ENCODE results near the gene ZNF837. TPM values are rescaled to one million over a fixed set of nuclear protein-coding genes. Genes with fewer than 3 reads are reported as not detected.

The ZNF837 gene
- total and polyA plus RNA-seq, 2 of the 4 experiments (the other 2 are of a cell fraction) = 0.54 to 1.2 TPM

DNA sequence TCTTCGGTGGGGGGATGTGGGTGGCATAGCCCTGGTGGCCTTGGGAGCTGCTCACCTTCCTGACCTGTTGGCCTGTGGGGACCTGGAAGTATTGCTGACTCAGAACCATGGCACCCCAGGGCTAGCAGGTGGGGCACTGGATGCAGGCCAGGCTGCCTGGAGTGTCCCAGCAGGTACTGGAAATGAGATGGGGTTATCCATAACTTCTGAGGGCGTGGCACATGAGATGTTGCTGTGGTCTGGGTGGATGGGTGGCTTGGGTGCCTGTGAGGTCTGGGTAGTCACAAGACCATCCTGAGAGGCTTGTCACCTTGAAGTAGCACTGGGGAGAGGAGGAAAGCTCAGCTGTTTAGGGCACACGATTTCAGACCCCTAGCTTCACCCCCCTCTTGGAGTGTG lies 14.0 kb upstream of the ZNF837 start:
- H2AFZ ChIP-seq (replicated peaks; ENCODE audit: low read length, poor library complexity) = peak overlapping the region; percentile 41
- no peak overlapping the region for H2AK9ac ChIP-seq (replicated peaks; ENCODE audit: low read depth, low read length, poor library complexity)
- H4K8ac ChIP-seq (ENCODE audit: low read depth in 2 of 2, low read length in 2 of 2) = no peak overlapping the region
- no peak overlapping the region for H4K91ac ChIP-seq (ENCODE audit: insufficient read depth, low read depth, low read length)
- in situ Hi-C loops (cut with MboI; ENCODE audit: low sequenced_read_pairs) (no loop called here), intact Hi-C loops (cut with micrococcal nuclease) (no loop called here), dilution Hi-C loops (cut with HindIII; ENCODE audit: low sequenced_read_pairs, unreplicated experiment) (no loop called here)
- DNase-seq (no peak), ATAC-seq (ENCODE audit: low read depth) (no peak)
- ChIA-PET CTCF (no interaction called here), POLR2A (ENCODE audit: unreplicated experiment) (no interaction called here)
- H4K5ac ChIP-seq (ENCODE audit: low read depth, low read length) = no peak overlapping the region
- no peak overlapping the region for H2BK20ac ChIP-seq (ENCODE audit: low read depth, low read length)
- no peak overlapping the region for H2BK120ac ChIP-seq (ENCODE audit: low read depth, low read length)
- H3K4me1 ChIP-seq (ENCODE audit: control insufficient read depth, insufficient read depth, low read length) = no peaks in the 10 kb centered on the region
- no peak overlapping the region for H3K4ac ChIP-seq (ENCODE audit: low read depth, low read length)
- peaks cover 42% of the 10 kb centered on the region for H4K20me1 ChIP-seq (ENCODE audit: insufficient read depth, low read length)
- no peak overlapping the region for H3K4me3 ChIP-seq (ENCODE audit: insufficient read depth, low read depth, low read length)
- peaks cover 9 to 40% of the 10 kb centered on the region in 2 experiments for H3K79me1 ChIP-seq (ENCODE audit: low read depth in 1 of 2, low read length in 2 of 2)
- peaks cover 26% of the 10 kb centered on the region for H3K36me3 ChIP-seq (ENCODE audit: control insufficient read depth, insufficient read depth, low read length)
- no peak overlapping the region for H3K27ac ChIP-seq (ENCODE audit: insufficient read depth, low read length)
- no peak overlapping the region for H2BK5ac ChIP-seq (ENCODE audit: low read depth, low read length, poor library complexity, severe bottlenecking)
- H3K56ac ChIP-seq (ENCODE audit: extremely low read depth, insufficient read depth, low read length) = no peak overlapping the region
- H3K9me1 ChIP-seq (ENCODE audit: insufficient read depth, low read length) = no peaks in the 10 kb centered on the region
- H2BK15ac ChIP-seq (ENCODE audit: low read depth, low read length) = no peak overlapping the region
- TF ChIP-seq RFX5 (IDR thresholded peaks at IDR 0.05; ENCODE audit: low read depth, low read length) (no peak), MXI1 (IDR thresholded peaks at IDR 0.05; ENCODE audit: borderline replicate concordance, low read depth, low read length) (no peak), FOS (IDR thresholded peaks at IDR 0.05; ENCODE audit: low read depth, low read length) (no peak), SMC3 (IDR thresholded peaks at IDR 0.05; ENCODE audit: low read depth, low read length) (no peak), NFE2L2 (IDR thresholded peaks at IDR 0.05; ENCODE audit: low read depth, low read length) (no peak), RAD21 (IDR thresholded peaks at IDR 0.05; ENCODE audit: low read length) (no peak), MAFK (IDR thresholded peaks at IDR 0.05; ENCODE audit: low read depth, low read length) (no peak), RCOR1 (IDR thresholded peaks at IDR 0.05; ENCODE audit: insufficient replicate concordance, low read length) (no peak), BHLHE40 (IDR thresholded peaks at IDR 0.05; ENCODE audit: low read depth, low read length) (no peak), MAZ (IDR thresholded peaks at IDR 0.05; ENCODE audit: borderline replicate concordance, low read depth, low read length) (no peak), CEBPB (IDR thresholded peaks at IDR 0.05; ENCODE audit: low read depth, low read length) (no peak)
- TF ChIP-seq, protein P1, sequence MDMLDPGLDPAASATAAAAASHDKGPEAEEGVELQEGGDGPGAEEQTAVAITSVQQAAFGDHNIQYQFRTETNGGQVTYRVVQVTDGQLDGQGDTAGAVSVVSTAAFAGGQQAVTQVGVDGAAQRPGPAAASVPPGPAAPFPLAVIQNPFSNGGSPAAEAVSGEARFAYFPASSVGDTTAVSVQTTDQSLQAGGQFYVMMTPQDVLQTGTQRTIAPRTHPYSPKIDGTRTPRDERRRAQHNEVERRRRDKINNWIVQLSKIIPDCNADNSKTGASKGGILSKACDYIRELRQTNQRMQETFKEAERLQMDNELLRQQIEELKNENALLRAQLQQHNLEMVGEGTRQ (IDR thresholded peaks at IDR 0.05; ENCODE audit: low read depth, low read length) = no peak
- TF ChIP-seq, protein P2, sequence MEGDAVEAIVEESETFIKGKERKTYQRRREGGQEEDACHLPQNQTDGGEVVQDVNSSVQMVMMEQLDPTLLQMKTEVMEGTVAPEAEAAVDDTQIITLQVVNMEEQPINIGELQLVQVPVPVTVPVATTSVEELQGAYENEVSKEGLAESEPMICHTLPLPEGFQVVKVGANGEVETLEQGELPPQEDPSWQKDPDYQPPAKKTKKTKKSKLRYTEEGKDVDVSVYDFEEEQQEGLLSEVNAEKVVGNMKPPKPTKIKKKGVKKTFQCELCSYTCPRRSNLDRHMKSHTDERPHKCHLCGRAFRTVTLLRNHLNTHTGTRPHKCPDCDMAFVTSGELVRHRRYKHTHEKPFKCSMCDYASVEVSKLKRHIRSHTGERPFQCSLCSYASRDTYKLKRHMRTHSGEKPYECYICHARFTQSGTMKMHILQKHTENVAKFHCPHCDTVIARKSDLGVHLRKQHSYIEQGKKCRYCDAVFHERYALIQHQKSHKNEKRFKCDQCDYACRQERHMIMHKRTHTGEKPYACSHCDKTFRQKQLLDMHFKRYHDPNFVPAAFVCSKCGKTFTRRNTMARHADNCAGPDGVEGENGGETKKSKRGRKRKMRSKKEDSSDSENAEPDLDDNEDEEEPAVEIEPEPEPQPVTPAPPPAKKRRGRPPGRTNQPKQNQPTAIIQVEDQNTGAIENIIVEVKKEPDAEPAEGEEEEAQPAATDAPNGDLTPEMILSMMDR (conservative IDR thresholded peaks at IDR 0.05; ENCODE audit: low read depth, low read length) = no peak
- TF ChIP-seq, protein P3, sequence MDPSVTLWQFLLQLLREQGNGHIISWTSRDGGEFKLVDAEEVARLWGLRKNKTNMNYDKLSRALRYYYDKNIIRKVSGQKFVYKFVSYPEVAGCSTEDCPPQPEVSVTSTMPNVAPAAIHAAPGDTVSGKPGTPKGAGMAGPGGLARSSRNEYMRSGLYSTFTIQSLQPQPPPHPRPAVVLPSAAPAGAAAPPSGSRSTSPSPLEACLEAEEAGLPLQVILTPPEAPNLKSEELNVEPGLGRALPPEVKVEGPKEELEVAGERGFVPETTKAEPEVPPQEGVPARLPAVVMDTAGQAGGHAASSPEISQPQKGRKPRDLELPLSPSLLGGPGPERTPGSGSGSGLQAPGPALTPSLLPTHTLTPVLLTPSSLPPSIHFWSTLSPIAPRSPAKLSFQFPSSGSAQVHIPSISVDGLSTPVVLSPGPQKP (IDR thresholded peaks at IDR 0.05; ENCODE audit: borderline replicate concordance, low read depth, low read length) = no peak
- H3K27me3 ChIP-seq (ENCODE audit: control insufficient read depth, insufficient read depth, low read length) = no peaks in the 10 kb centered on the region
- H3K4me2 ChIP-seq (ENCODE audit: low read depth, low read length) = no peak overlapping the region
- no peak overlapping the region for H3K14ac ChIP-seq (replicated peaks; ENCODE audit: low read depth, low read length)
- no peak overlapping the region for H3K18ac ChIP-seq (ENCODE audit: low read depth, low read length)
- no TSS peak for BruUV-seq (replicated peaks)
- H3K9ac ChIP-seq (ENCODE audit: low read depth, low read length) = no peak overlapping the region
- no peak overlapping the region for H2AK5ac ChIP-seq (ENCODE audit: low read depth, low read length)
- H3K23ac ChIP-seq (ENCODE audit: low read depth, low read length) = no peak overlapping the region
- WGBS, 2 experiments (ENCODE audit: extremely low coverage in 2 of 2, insufficient read length in 1 of 2) = no CpG with 5 or more reads among the region's 3 CpGs
- no peaks in the 10 kb centered on the region for H3K9me3 ChIP-seq (ENCODE audit: control insufficient read depth, insufficient read depth, low read length)

All from IMR-90 (cell line).